Measurements from ENCODE around the gene CRADD.

GRCh38 chr12:93916402-93916801, 239.2 kb downstream of the CRADD start:
- TF ChIP-seq CTCF (IDR thresholded peaks at IDR 0.05): no peak
- TF ChIP-seq POLR2A (IDR thresholded peaks at IDR 0.05): no peak
- no peak for TF ChIP-seq POLR2AphosphoS5 (IDR thresholded peaks at IDR 0.05)
